Neural cell (in vitro differentiated cells): Measurements from ENCODE around the gene ENDOU. TPM values are rescaled to one million over a fixed set of nuclear protein-coding genes. Genes with fewer than 3 reads are reported as not detected.

Experiments
- H2AFZ ChIP-seq: fragments of 200-600, 300-800 bp; sonication (generic), shearing (Covaris generic); 2 replicates; pipeline ENCODE4 v1.6.0; 2014; ENCODE audit warnings: low read depth, mild to moderate bottlenecking, antibody characterized with exemption, low read length, moderate library complexity
- H3F3A ChIP-seq: fragments of 200-600 bp; shearing (Covaris generic); 2 replicates; pipeline ENCODE4 v1.6.1; 2016; ENCODE audit warnings: mild to moderate bottlenecking, moderate library complexity, mixed read lengths, antibody characterized with exemption, low read length; ENCODE audit not compliant: insufficient read depth, poor library complexity, severe bottlenecking
- H3K27ac ChIP-seq: fragments of 200-600, 300-800 bp; sonication (generic), shearing (Covaris generic); 2 replicates; pipeline ENCODE4 v1.5.1; 2014; ENCODE audit warnings: mild to moderate bottlenecking, low read length, moderate library complexity
- H3K27me3 ChIP-seq: fragments of 300-800, 200-600 bp; sonication (generic), shearing (Covaris generic); 2 replicates; pipeline ENCODE4 v1.6.0; 2014; ENCODE audit warnings: mild to moderate bottlenecking, low read depth, low read length, moderate library complexity; ENCODE audit not compliant: insufficient read depth
- H3K36me3 ChIP-seq: fragments of 300-800, 200-600 bp; sonication (generic), shearing (Covaris generic); 2 replicates; pipeline ENCODE4 v1.5.1; 2014; ENCODE audit warnings: mild to moderate bottlenecking, antibody characterized with exemption, low read length, moderate library complexity; ENCODE audit not compliant: insufficient read depth
- H3K4me2 ChIP-seq: fragments of 300-800, 200-600 bp; sonication (generic), shearing (Covaris generic); 2 replicates; pipeline ENCODE4 v1.6.0; 2014; ENCODE audit warnings: mild to moderate bottlenecking, low read length
- H3K4me3 ChIP-seq: fragments of 300-800, 200-600 bp; sonication (generic), shearing (Covaris generic); 2 replicates; pipeline ENCODE4 v1.5.1; 2014; ENCODE audit warnings: mild to moderate bottlenecking, low read length, moderate library complexity
- H3K79me2 ChIP-seq: fragments of 200-600 bp; shearing (Covaris generic); replicated peaks from 2 replicates; pipeline ENCODE4 v1.6.0; 2014; ENCODE audit warnings: mild to moderate bottlenecking, low read length, moderate library complexity; ENCODE audit not compliant: insufficient read depth
- H3K9ac ChIP-seq: fragments of 300-800, 200-600 bp; sonication (generic), shearing (Covaris generic); 2 replicates; pipeline ENCODE4 v1.6.1; 2016; ENCODE audit warnings: mild to moderate bottlenecking, low read length, mixed read lengths
- H3K9me2 ChIP-seq: fragments of 200-600 bp; shearing (Covaris generic); 2 replicates; pipeline ENCODE4 v1.6.1; 2016; ENCODE audit warnings: mild to moderate bottlenecking, low read length, mixed read lengths; ENCODE audit not compliant: insufficient read depth
- H3K9me3 ChIP-seq: fragments of 200-600, 300-800 bp; sonication (generic), shearing (Covaris generic); 2 replicates; pipeline ENCODE4 v1.6.1; 2016; ENCODE audit warnings: mild to moderate bottlenecking, mixed run types, low read length, moderate library complexity, mixed read lengths
- H4K20me1 ChIP-seq: fragments of 200-600 bp; shearing (Covaris generic); 2 replicates; pipeline ENCODE4 v1.6.1; 2016; ENCODE audit warnings: mild to moderate bottlenecking, mixed run types; ENCODE audit not compliant: insufficient read depth
- EP300 ChIP-seq: fragments of 450-650 bp; conservative IDR thresholded peaks from 2 replicates; pipeline ENCODE4 v1.6.1; 2014; ENCODE audit warnings: antibody characterized with exemption, mild to moderate bottlenecking, moderate library complexity; ENCODE audit not compliant: poor library complexity, severe bottlenecking
- EZH2 ChIP-seq: fragments of 200-600, 300-800 bp; shearing (Covaris generic), sonication (generic); IDR thresholded peaks from 2 replicates; pipeline ENCODE4 v1.6.1; 2014; ENCODE audit warnings: antibody characterized with exemption, low read length, borderline replicate concordance, mild to moderate bottlenecking; ENCODE audit not compliant: insufficient read depth, poor library complexity, severe bottlenecking
- POLR2AphosphoS5 ChIP-seq: IDR thresholded peaks from 2 replicates; pipeline ENCODE4 v1.6.1; 2012
- RAD21 ChIP-seq: fragments of 450-650 bp; conservative IDR thresholded peaks from 2 replicates; pipeline ENCODE4 v1.6.1; 2014; ENCODE audit warnings: antibody characterized with exemption, mild to moderate bottlenecking, moderate library complexity
- REST ChIP-seq: IDR thresholded peaks from 2 replicates; pipeline ENCODE4 v1.6.1; 2012; ENCODE audit warnings: borderline replicate concordance
- SMC3 ChIP-seq: fragments of 450-650 bp; conservative IDR thresholded peaks from 2 replicates; pipeline ENCODE4 v1.6.1; 2014; ENCODE audit warnings: antibody characterized with exemption, mild to moderate bottlenecking, moderate library complexity; ENCODE audit not compliant: poor library complexity
- TAF1 ChIP-seq: IDR thresholded peaks from 2 replicates; pipeline ENCODE4 v1.6.1; 2012; ENCODE audit warnings: low read depth
- polyA plus RNA-seq: library from polyadenylated mRNA; depleted of rRNA; stranded (reverse); fragments of >200 nt; gene quantifications from 2 replicates; pipeline ENCODE4 v1.2.3, GENCODE V29; 2014
- TF ChIP-seq, protein P1 (sequence below): fragments of 450-650 bp; IDR thresholded peaks from 2 replicates; pipeline ENCODE4 v1.5.1; 2014; ENCODE audit warnings: antibody characterized with exemption, mild to moderate bottlenecking, moderate library complexity; ENCODE audit not compliant: poor library complexity, severe bottlenecking

The ENDOU gene
- polyA plus RNA-seq, 1 donor from 2014 or later = not detected

DNA sequence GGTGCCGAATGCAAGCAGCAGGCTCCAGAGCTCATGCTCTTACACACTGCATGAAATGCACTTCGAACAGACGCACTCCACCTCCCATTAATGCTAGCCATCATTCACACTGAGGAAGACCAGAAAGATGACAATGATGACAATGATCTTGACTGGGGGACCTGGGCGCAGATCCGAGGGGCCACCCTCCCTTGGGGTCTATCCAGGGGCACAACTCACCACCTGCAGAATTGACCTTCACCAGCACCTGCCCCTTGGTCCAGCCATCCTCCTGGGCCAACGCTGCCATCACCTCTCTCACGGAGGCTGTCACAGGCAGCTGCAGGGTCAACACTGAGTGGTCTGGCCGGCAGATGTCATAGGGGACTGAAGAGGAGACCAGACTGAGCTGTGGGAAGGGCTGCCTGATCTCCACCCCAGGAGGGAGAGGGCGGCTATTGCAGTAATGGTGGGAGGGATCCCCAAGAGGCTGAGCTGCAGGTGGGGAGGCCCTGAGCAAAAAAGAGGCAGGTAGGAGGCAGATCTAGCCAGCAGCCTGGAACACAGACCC lies 18.1 kb upstream of the ENDOU start:
- H3F3A ChIP-seq = no peaks in the 10 kb centered on the region
- H3K27ac ChIP-seq = no peak overlapping the region
- no peaks in the 10 kb centered on the region for H3K79me2 ChIP-seq
- H3K4me3 ChIP-seq = no peak overlapping the region
- no peaks in the 10 kb centered on the region for H3K36me3 ChIP-seq
- no peaks in the 10 kb centered on the region for H3K27me3 ChIP-seq
- H3K9me3 ChIP-seq = no peaks in the 10 kb centered on the region
- no peak overlapping the region for H3K9ac ChIP-seq
- no peaks in the 10 kb centered on the region for H3K9me2 ChIP-seq
- no peak overlapping the region for H3K4me2 ChIP-seq
- no peak overlapping the region for H2AFZ ChIP-seq
- no peaks in the 10 kb centered on the region for H4K20me1 ChIP-seq
- TF ChIP-seq EZH2 (no peak), RAD21 (no peak), REST (no peak), TAF1 (no peak), SMC3 (no peak), EP300 (no peak), POLR2AphosphoS5 (no peak)
- TF ChIP-seq, protein P1, sequence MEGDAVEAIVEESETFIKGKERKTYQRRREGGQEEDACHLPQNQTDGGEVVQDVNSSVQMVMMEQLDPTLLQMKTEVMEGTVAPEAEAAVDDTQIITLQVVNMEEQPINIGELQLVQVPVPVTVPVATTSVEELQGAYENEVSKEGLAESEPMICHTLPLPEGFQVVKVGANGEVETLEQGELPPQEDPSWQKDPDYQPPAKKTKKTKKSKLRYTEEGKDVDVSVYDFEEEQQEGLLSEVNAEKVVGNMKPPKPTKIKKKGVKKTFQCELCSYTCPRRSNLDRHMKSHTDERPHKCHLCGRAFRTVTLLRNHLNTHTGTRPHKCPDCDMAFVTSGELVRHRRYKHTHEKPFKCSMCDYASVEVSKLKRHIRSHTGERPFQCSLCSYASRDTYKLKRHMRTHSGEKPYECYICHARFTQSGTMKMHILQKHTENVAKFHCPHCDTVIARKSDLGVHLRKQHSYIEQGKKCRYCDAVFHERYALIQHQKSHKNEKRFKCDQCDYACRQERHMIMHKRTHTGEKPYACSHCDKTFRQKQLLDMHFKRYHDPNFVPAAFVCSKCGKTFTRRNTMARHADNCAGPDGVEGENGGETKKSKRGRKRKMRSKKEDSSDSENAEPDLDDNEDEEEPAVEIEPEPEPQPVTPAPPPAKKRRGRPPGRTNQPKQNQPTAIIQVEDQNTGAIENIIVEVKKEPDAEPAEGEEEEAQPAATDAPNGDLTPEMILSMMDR = no peak

DNA sequence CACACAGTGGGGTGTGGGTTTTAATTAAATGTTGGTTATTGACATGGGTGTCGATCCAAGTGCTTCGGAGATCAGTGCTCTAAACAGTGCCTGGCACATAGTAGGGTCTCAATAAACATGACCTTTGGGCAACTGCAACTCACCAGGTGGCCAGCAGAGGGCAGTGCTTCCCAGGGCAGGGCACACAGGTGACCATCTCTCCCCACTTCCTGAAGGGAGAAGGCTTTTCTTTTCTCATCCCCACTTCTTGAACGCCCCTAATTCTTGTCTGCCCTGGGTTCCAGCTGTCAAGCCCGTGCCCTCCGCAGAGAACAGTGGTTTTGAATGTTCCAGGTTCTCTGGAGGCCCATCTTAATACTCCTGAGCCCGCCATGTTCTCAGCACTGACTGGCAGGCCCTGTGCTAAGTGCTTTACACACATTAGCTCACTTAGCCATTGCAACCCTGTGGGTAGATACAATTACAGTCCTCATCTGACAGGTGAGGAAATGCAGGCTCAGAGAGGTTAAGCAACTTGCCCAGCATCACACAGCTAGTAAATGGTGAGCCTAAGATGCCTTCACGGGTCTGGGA lies 17.0 kb upstream of the ENDOU start:
- Histone ChIP-seq H2AFZ (no peak overlapping the region), H3K27me3 (no peaks in the 10 kb centered on the region), H3K27ac (no peak overlapping the region), H3K4me2 (no peak overlapping the region), H3F3A (no peaks in the 10 kb centered on the region), H3K36me3 (no peaks in the 10 kb centered on the region), H3K9ac (no peak overlapping the region), H3K4me3 (no peak overlapping the region), H4K20me1 (no peaks in the 10 kb centered on the region), H3K9me2 (no peaks in the 10 kb centered on the region), H3K9me3 (no peaks in the 10 kb centered on the region), H3K79me2 (no peaks in the 10 kb centered on the region)
- TF ChIP-seq SMC3 = peak; percentile 41
- TF ChIP-seq RAD21 = peak; percentile 43
- no peak for TF ChIP-seq TAF1
- TF ChIP-seq, protein P1 = peak; percentile 56
